Uterus (tissue), 2 donors: ENCODE measurements around the gene AGBL1.

Experiments used
- CTCF ChIP-seq, 4 experiments: fragments of 200-600 bp in 2 of 4; fragments of 450-650 bp in 2 of 4; sonication (generic) in 2 of 4; IDR thresholded peaks; one replicate each; pipeline ENCODE4 v1.5.1; 2016 to 2019; ENCODE audit warnings: antibody characterized with exemption in 4 of 4, mild to moderate bottlenecking in 2 of 4, moderate library complexity in 1 of 4
- POLR2A ChIP-seq, 2 donors: fragments of 450-650 bp; IDR thresholded peaks; one replicate each; pipeline ENCODE4 v1.6.1; 2016; ENCODE audit warnings: antibody characterized with exemption in 2 of 2, mild to moderate bottlenecking in 1 of 2, moderate library complexity in 1 of 2

GRCh38 chr15:86059851-86060250, 19.8 kb upstream of the AGBL1 start:
- TF ChIP-seq CTCF (IDR thresholded peaks at IDR 0.05) (no peak), POLR2A (IDR thresholded peaks at IDR 0.05) (no peak)
